Mesodermal cell (in vitro differentiated cells): ENCODE data around the gene GRIA3.

Experiments used
- H3K27ac ChIP-seq: 2 replicates; pipeline ENCODE4 v1.7.0; 2013; ENCODE audit warnings: mild to moderate bottlenecking, low read depth, low read length, moderate library complexity; ENCODE audit not compliant: severe bottlenecking
- H3K36me3 ChIP-seq: 2 replicates; pipeline ENCODE4 v1.7.1; 2013; ENCODE audit warnings: mild to moderate bottlenecking, low read length, moderate library complexity; ENCODE audit not compliant: control insufficient read depth, insufficient read depth
- H3K4me1 ChIP-seq: one replicate; pipeline ENCODE4 v1.7.1; 2013; ENCODE audit warnings: mild to moderate bottlenecking, low read length; ENCODE audit not compliant: insufficient read depth, control insufficient read depth, poor library complexity, severe bottlenecking
- H3K4me3 ChIP-seq: 2 replicates; pipeline ENCODE4 v1.7.0; 2013; ENCODE audit warnings: low read length, control low read depth, mild to moderate bottlenecking; ENCODE audit not compliant: insufficient read depth, poor library complexity, severe bottlenecking; ENCODE audit errors: extremely low read depth
- H3K9me3 ChIP-seq: 2 replicates; pipeline ENCODE4 v1.7.1; 2013; ENCODE audit warnings: mild to moderate bottlenecking, low read length, moderate library complexity; ENCODE audit not compliant: control insufficient read depth
- WGBS, 2 experiments: methylation state at CpG; one replicate each; pipeline ENCODE4 v1.1.5; 2013; ENCODE audit warnings: missing lambda C conversion rate in 2 of 2; ENCODE audit not compliant: insufficient coverage in 2 of 2; 5-methylcytosine and 5-hydroxymethylcytosine counted together

The GRIA3 gene

GRCh38 chrX:123193101-123193500 lies 9.0 kb downstream of the GRIA3 start:
- H3K4me1 ChIP-seq: no peaks in the 10 kb centered on the region
- H3K4me3 ChIP-seq: no peak overlapping the region
- WGBS, 2 experiments: 100% methylated on average over 1 of the region's 4 CpGs; no CpG with 5 or more reads in 1 of the 2 experiments
- H3K9me3 ChIP-seq: no peaks in the 10 kb centered on the region
- H3K27ac ChIP-seq: no peak overlapping the region
- H3K36me3 ChIP-seq: no peaks in the 10 kb centered on the region

- no peaks in the 10 kb centered on the region for H3K4me1 ChIP-seq
- no CpG with 5 or more reads among the region's 1 CpG for WGBS, 2 experiments
These were observed 15.3 kb downstream of the GRIA3 start for GRCh38 chrX:123199338-123199737.

GRCh38 chrX:123201720-123202119 lies 17.6 kb downstream of the GRIA3 start:
- no peaks in the 10 kb centered on the region for H3K9me3 ChIP-seq
- no peak overlapping the region for H3K4me3 ChIP-seq
- WGBS, 2 experiments: 100% methylated on average over 1 of the region's 5 CpGs; no CpG with 5 or more reads in 1 of the 2 experiments
- peaks cover 3% of the 10 kb centered on the region for H3K36me3 ChIP-seq
- no peaks in the 10 kb centered on the region for H3K4me1 ChIP-seq
- no peak overlapping the region for H3K27ac ChIP-seq

More at GRCh38 chrX:123199338-123199737, 15.3 kb downstream of the GRIA3 start:
- no peak overlapping the region for H3K4me3 ChIP-seq
- H3K36me3 ChIP-seq: peaks cover 3% of the 10 kb centered on the region
- H3K27ac ChIP-seq: no peak overlapping the region
- no peaks in the 10 kb centered on the region for H3K9me3 ChIP-seq

GRCh38 chrX:123202523-123202922 lies 18.4 kb downstream of the GRIA3 start:
- Histone ChIP-seq H3K9me3 (no peaks in the 10 kb centered on the region), H3K36me3 (peaks cover 3% of the 10 kb centered on the region), H3K27ac (no peak overlapping the region), H3K4me1 (no peaks in the 10 kb centered on the region), H3K4me3 (no peak overlapping the region)
- WGBS, 2 experiments: 100% methylated on average over 1 of the region's 4 CpGs; no CpG with 5 or more reads in 1 of the 2 experiments

- no peaks in the 10 kb centered on the region for H3K4me1 ChIP-seq
- H3K27ac ChIP-seq: no peak overlapping the region
- H3K9me3 ChIP-seq: no peaks in the 10 kb centered on the region
- H3K4me3 ChIP-seq: no peak overlapping the region
- H3K36me3 ChIP-seq: peaks cover 3% of the 10 kb centered on the region
- WGBS, 2 experiments: no CpG with 5 or more reads among the region's 3 CpGs
These were observed 19.7 kb downstream of the GRIA3 start for GRCh38 chrX:123203772-123204171.

- H3K4me3 ChIP-seq: no peak overlapping the region
- H3K36me3 ChIP-seq: peaks cover 3% of the 10 kb centered on the region
- no peaks in the 10 kb centered on the region for H3K4me1 ChIP-seq
- H3K9me3 ChIP-seq: no peaks in the 10 kb centered on the region
- H3K27ac ChIP-seq: no peak overlapping the region
- WGBS, 2 experiments: 81% methylated on average over 2 of the region's 9 CpGs; no CpG with 5 or more reads in 1 of the 2 experiments
These were observed 22.1 kb downstream of the GRIA3 start for GRCh38 chrX:123206176-123206575.

GRCh38 chrX:123210252-123210651 lies 26.2 kb downstream of the GRIA3 start:
- no peaks in the 10 kb centered on the region for H3K36me3 ChIP-seq
- H3K4me3 ChIP-seq: no peak overlapping the region
- H3K4me1 ChIP-seq: no peaks in the 10 kb centered on the region
- H3K27ac ChIP-seq: no peak overlapping the region
- no peaks in the 10 kb centered on the region for H3K9me3 ChIP-seq

- Histone ChIP-seq H3K4me3 (no peak overlapping the region), H3K27ac (no peak overlapping the region), H3K36me3 (no peaks in the 10 kb centered on the region), H3K4me1 (no peaks in the 10 kb centered on the region), H3K9me3 (no peaks in the 10 kb centered on the region)
- WGBS, 2 experiments: 94 to 100% methylated on average over 2 of the region's 7 CpGs
These were observed 31.5 kb downstream of the GRIA3 start for GRCh38 chrX:123215397-123216089.

GRCh38 chrX:123217077-123217476 lies 33.0 kb downstream of the GRIA3 start:
- H3K9me3 ChIP-seq: no peaks in the 10 kb centered on the region
- no peak overlapping the region for H3K4me3 ChIP-seq
- WGBS, 2 experiments: 100% methylated on average over 1 of the region's 2 CpGs; no CpG with 5 or more reads in 1 of the 2 experiments
- no peaks in the 10 kb centered on the region for H3K4me1 ChIP-seq
- no peak overlapping the region for H3K27ac ChIP-seq
- H3K36me3 ChIP-seq: no peaks in the 10 kb centered on the region

GRCh38 chrX:123217728-123218127 lies 33.6 kb downstream of the GRIA3 start:
- Histone ChIP-seq H3K9me3 (no peaks in the 10 kb centered on the region), H3K4me1 (no peaks in the 10 kb centered on the region), H3K27ac (no peak overlapping the region), H3K36me3 (no peaks in the 10 kb centered on the region), H3K4me3 (no peak overlapping the region)
- WGBS, 2 experiments: no CpG with 5 or more reads among the region's 2 CpGs

- Histone ChIP-seq H3K4me3 (no peak overlapping the region), H3K4me1 (no peaks in the 10 kb centered on the region), H3K9me3 (no peaks in the 10 kb centered on the region), H3K36me3 (no peaks in the 10 kb centered on the region), H3K27ac (no peak overlapping the region)
- 54% methylated on average over 3 of the region's 3 CpGs; no CpG with 5 or more reads in 1 of the 2 experiments for WGBS, 2 experiments
These were observed 35.8 kb downstream of the GRIA3 start for GRCh38 chrX:123219916-123220315.
